CD4-positive, alpha-beta T cell treated with Interleukin-4 for 1 hour (primary cell): ENCODE data around the gene GSK3A.

Experiments used
- DNase-seq, 2 donors: peaks; one replicate each; pipeline ENCODE4 v3.0.0-alpha.2; 2020 to 2022

The GSK3A gene

GRCh38 chr19:42220751-42221097 is 21.7 kb downstream of the GSK3A start:
- DNase-seq = no peak

GRCh38 chr19:42219812-42220750 is 22.3 kb downstream of the GSK3A start, which contains the start of gene ZNF526:
Gene ZNF526, plus strand, starts transcription at chr19:42220312. Its CDS starts 4,092 bp downstream, at chr19:42224404.
- peak; percentile 98 for DNase-seq

- DNase-seq = peak; percentile 100
Measured at GRCh38 chr19:42217520-42218437, 24.6 kb downstream of the GSK3A start, which contains the start of gene DEDD2. Gene DEDD2, minus strand, starts transcription at chr19:42217677. Its CDS starts 670 bp downstream, at chr19:42217007.

GRCh38 chr19:42216653-42217519 is 25.5 kb downstream of the GSK3A start:
- peak in 1 of 2 donors; percentile 35 for DNase-seq

GRCh38 chr19:42214810-42215485 is 27.5 kb downstream of the GSK3A start:
- DNase-seq = no peak

GRCh38 chr19:42212886-42213285 is 29.5 kb downstream of the GSK3A start:
- DNase-seq = no peak

GRCh38 chr19:42208612-42209011 is 33.8 kb downstream of the GSK3A start:
- DNase-seq = no peak

GRCh38 chr19:42207767-42208271 is 34.6 kb downstream of the GSK3A start:
- peak in 1 of 2 donors; percentile 44 for DNase-seq

- DNase-seq = no peak
Measured at GRCh38 chr19:42206871-42207755, 35.3 kb downstream of the GSK3A start.

GRCh38 chr19:42204664-42205063 is 37.7 kb downstream of the GSK3A start:
- DNase-seq = no peak

GRCh38 chr19:42203700-42204099 is 38.7 kb downstream of the GSK3A start:
- no peak for DNase-seq

GRCh38 chr19:42202290-42202880 is 40.0 kb downstream of the GSK3A start:
- DNase-seq = no peak

- peak; percentile 76 to 86 for DNase-seq
Measured at GRCh38 chr19:42201489-42202289, 40.7 kb downstream of the GSK3A start.

- DNase-seq = no peak
Measured at GRCh38 chr19:42200116-42200715, 42.2 kb downstream of the GSK3A start.

- peak; percentile 75 to 77 for DNase-seq
Measured at GRCh38 chr19:42199440-42200115, 42.8 kb downstream of the GSK3A start.

- peak; percentile 80 to 86 for DNase-seq
Measured at GRCh38 chr19:42198676-42199439, 43.5 kb downstream of the GSK3A start.

- DNase-seq = peak in 1 of 2 donors; percentile 27
Measured at GRCh38 chr19:42197375-42197817, 45.0 kb downstream of the GSK3A start.
